DMS114 treated with DMSO at 0.1 percent for 48 hours (cell line): ENCODE results near the gene RPL10A.

Experiments used
- DNase-seq: peaks from one replicate; lab custom pipeline; 2025; ENCODE audit not compliant: unreplicated experiment; lab: John Stamatoyannopoulos, UW

The RPL10A gene

DNA sequence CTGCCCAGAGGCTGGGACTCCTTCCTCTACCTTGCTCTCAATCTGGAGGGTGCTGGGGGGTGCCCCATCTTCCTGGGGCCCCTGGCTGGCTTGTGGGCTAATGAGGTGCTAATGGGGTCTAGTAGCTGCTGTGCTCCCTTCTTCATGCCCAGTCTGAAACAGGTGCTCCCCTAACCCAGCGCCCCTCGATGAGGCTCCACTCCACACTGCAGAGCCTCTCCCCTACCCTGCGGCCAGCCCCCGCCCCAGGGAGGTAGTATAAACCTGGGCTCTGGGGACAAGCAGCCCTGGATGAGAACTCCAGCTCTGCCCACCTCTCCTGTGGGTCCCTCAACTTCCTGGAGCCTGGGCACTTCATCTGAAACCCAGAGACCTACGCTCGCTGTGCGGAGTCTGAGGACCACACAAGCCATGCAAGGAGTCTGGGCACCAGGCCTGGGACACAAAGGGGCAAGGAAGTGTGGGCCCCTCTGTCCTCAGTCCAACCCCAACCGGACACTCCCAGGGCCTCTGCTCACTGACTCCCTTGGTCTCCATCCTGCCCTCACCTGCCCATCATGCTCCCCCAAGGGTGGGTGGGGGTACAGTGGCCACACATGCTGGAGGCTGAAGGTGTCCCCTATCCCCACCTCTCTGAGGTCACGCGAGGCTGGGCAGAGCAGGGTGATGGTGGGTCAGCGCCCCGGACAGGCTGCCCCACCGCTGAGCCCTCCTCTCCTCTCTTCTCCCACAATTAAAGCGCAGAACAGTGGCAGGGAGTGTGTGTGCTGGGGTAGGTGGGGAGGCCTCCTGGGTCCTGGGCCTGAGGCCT lies 6.1 kb downstream of the RPL10A start:
- no peak for DNase-seq

DNA sequence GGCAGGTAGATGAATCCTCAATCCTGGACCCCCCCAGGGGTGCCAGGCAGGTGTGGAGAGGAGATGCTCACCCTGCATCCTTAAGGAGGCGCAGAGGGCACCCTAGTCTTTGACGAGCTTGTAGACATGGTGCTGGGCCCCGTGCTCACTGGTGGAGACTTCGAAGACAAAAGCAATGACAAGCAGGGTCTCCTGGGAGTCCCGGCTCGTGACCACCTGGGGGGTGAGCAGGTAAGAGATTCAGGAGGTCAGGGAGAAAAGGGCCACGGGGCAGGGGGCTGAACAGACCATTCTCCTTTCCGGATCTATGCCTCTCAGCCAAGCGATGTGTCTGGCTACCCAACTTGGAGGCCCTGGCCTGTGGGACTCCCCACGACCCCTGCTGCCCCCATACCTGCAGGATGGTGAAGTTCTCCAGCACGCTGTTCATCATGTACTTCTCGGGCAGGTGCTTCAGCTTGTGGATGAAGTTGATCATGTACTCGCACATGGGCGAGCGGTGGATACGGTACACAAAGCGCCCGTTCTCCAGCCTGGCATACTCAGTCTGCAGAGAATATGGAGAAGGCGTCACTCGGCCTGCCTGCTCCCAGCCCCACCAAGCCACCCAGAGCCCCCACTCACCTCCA lies 6.9 kb downstream of the RPL10A start:
- DNase-seq: no peak

DNA sequence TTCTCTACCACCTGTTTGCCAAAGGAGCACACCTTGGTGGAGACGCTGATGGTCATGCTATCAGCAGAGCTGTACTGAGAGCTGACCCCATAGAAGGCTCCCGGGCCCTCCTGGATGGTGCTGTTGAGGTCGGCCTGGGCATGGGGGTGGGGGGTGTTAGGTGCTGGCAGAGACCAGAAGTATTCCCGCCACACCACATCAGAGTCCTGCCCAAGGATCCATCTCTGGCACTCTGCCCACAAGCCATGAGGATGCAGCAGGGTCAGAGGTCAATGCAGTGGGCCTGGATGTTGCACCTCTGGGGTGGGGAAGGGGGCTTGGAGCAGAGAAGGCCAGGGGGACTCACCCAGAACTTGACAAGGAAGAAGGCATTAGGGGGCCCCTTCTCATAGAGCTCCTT lies 7.4 kb downstream of the RPL10A start:
- DNase-seq: no peak

DNA sequence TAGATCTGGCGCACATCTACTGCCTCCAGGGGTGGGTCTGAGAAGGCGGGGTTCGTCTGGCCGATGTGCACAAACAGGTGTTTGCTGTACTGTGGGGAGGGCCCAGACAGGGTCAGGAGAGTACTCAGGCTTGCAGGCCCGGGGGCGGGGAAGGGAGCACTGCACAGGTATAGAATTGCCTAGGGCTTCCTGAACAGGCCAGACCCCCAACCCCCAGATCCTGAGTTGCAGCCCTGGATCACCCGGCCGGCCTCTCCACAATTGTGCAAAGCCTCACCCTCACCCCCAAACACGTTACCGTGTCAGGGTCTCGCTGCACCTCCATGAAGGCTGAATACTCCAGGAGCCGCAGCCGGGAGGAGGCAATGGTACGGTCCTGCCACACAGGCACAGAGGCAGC lies 7.8 kb downstream of the RPL10A start:
- DNase-seq: no peak

DNA sequence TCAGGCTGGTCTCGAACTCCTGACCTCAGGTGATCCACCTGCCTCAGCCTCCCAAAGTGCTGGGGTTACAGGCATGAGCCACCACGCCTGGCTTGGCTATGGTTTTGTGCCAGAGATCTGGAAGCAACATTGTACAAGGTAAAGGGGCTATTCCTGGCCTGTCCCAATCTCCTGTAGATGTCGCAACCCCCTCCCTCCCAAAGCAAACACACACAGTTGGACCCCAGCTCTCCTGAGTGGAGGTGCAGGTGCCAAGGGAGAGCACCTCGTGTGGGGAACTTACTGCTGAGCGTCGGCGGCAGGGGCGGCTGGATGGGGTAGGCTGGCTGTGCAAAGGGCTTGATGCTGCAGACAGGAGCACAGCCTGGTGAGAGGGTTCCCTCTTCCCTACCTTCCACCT lies 8.8 kb downstream of the RPL10A start:
- DNase-seq: no peak

DNA sequence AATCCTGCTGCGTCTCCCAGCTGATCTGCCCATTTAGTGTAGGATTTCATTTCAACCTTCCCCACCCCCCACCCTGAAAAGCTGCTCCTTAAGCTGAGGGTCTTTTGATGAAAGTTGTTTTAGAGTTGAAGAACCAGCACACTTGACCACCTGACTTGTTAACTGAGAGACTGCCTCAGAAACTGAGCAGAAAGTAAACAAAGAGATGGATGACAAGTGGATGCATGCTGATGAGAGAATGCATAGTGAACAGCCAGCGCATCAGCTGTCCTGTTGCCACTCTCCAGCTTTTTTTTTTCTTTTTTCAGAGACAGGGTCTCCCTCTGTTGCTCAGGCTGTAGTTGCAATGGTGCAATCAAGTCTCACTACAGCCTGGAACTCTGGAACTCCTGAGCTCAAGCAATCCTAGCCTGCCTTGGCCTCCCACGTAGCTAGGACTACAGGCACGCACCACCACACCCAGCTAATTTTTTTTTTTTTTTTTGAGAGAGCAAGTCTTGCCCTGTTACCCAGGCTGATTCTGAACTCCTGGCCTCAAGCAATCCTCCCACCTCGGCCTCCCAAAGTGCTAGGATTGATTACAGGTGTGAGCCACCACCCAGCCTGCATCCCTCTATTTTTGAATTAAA lies 9.5 kb downstream of the RPL10A start:
- no peak for DNase-seq

DNA sequence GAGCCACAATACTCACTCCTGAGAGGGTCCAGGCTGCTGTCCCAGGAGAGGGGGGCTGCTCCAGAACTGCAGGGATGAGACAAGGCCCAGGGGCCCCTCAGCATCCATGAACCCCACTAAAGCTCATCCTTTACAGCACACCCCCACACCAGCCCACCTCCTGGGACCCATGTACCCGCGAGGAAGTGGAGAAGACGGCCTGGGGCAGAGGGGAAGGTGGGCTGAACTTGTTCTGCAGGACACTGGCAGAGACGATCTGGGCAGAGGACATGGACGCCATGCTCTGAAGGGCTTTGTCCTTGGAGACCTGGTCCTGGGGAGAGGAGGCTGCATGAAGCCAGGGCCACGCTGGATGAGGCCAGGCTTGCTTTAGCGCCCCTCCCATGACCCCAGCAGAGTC lies 10.1 kb downstream of the RPL10A start:
- DNase-seq: no peak

DNA sequence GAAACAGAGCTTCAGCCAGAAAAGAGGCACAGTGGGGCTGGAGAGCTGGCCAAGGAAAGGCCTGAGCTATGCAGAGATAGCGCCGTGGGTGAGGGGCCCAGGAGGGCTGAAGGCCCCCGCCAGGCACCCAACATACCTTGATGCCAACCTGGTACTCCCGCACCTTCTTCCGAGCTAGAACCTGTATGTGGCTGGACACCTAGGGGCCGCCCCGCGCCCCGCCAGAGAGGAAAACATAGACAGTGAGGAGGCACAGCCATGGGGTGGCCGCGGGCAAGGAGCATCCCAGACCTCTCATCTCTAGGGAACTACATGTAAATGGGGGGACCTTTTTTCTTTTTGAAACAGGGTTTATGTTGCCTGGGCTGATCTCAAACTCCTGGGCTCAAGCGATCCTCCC lies 12.0 kb downstream of the RPL10A start:
- DNase-seq: no peak

DNA sequence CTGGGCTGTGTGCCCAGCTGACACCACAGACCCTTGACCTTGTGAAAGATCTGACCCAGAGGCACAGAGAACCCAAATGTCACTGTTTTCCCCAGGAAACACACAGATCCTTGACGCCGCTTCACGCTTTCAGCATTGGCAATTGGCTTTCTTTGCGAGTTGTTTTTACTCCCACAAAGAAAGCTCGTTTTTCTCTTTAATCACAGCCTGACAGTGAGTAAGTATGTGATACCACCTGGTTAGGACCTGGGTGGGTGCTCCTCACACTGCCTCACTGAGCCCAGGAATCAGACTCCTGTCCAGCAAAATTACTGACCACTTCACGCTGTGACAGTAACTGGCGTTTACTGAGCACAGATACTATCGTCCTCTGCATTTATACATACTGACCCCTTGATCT lies 13.0 kb downstream of the RPL10A start:
- DNase-seq: no peak

DNA sequence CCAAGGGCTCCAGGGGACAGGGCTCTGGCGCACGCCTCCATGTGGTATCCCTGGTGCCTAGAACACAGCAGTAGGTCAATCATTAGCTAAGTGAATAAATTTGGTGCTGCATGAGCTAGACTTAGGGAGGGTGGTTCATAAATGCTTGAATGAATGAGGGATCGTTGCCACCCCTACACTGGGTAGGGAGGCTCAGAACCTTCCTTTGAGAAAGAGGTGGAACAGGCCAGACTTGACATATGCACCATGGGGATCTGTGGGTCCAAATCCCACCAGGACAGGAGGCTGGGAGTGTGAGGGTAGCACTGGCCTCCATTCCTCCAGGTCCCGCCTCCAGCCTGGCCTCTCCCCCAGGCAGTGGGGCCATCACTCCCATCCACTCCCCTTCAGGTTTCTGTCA lies 14.9 kb downstream of the RPL10A start:
- DNase-seq: no peak

DNA sequence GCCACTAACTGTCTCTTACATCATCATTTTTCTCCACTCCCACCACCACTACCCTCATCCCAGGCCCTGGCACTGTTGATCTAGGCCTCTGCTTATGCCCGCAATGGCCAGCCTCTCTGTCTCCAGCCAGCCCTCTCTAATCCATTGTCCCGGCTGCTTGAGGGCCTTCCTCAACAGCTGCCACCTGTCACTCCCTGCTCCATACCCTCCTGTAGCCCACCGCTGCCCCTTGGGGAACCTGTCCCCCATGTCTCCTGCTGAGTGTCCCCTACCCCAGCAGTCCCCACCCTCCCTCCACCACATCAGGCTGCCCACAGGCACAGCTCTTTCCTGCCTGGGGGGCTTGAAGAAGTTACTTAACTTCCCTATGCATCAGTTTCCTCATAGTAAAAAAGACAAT lies 15.3 kb downstream of the RPL10A start:
- no peak for DNase-seq

DNA sequence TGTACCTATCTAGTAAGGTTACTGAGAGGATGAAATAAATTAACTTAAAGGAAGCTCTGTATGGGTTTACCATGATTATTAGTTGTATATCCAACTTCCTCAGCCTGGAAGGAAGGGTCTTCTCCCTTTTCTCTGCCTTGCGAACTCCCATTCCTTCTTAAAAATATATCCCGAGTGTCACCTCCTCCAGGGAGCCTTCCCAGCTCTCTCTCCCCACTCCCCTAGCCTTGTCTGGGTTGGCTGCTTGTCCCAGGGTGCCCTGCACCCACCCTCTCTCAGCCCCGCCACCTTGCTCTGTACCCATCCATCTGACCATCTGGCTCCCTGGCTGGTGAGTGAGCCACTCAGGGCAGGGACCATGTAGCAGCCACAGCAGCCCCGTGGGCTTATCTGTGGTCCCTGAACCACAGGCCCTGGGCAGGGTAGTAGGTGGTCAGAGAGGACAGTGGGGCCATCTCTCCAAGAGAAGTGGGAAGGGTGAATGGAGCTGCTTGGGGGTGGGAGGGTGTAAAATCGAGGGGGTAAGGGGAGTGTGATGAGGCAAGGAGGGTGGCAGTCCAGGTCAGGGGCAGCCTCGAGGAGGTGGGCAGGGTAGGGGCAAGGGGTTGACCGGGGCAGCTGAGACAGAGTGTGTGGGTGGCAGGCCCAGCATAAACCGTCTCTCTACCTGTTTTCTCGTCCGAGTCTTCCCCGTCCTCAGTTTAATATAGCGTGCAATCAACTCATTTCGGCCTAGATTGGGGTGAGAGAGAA lies 15.9 kb downstream of the RPL10A start:
- no peak for DNase-seq

DNA sequence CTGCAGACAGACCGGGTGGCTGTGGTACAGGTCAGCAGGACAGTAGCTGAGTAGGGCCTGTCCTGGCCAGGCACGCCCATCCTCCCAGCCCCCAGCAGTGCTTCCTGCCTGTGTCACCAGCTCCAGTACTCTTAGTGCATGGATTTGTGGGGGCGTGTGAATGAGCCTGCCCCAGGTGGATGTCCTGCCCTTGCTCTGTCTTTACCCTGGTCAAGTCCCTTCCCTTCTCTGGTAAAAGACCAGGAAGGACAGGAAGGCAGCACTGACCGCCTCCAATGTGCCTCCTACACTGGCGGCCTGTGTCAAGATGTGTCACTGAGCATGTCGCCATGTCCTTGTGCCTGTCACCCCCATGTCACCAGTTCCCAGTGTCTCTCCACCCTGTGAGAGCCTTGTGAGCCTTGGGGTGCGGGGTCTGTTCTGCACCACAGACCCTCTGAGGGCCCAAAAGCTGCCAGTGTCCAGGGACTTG lies 16.8 kb downstream of the RPL10A start:
- DNase-seq: no peak

DNA sequence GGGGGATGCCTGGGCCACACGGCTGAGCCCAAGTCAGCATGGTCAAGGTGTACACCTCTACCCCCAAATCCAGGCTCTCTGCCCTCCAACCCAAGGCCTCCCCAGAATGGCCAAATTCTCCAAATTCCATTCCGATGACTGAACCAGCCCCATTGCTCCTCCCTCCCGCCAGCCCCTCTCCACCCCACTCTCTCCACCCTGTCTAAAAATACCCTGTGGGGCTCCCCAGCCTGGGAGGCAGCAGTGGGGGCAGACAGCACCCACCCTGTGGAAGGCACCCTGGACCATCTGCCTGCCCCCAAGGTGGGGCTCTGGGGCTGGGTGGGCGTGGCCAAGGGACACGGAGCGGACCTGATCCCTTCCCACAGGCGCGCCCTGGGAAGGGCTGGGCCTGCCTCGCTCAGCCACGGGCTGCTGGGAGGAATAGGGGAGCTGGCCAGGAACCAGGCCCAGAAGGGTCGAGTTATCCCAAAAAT lies 17.2 kb downstream of the RPL10A start:
- DNase-seq: no peak

DNA sequence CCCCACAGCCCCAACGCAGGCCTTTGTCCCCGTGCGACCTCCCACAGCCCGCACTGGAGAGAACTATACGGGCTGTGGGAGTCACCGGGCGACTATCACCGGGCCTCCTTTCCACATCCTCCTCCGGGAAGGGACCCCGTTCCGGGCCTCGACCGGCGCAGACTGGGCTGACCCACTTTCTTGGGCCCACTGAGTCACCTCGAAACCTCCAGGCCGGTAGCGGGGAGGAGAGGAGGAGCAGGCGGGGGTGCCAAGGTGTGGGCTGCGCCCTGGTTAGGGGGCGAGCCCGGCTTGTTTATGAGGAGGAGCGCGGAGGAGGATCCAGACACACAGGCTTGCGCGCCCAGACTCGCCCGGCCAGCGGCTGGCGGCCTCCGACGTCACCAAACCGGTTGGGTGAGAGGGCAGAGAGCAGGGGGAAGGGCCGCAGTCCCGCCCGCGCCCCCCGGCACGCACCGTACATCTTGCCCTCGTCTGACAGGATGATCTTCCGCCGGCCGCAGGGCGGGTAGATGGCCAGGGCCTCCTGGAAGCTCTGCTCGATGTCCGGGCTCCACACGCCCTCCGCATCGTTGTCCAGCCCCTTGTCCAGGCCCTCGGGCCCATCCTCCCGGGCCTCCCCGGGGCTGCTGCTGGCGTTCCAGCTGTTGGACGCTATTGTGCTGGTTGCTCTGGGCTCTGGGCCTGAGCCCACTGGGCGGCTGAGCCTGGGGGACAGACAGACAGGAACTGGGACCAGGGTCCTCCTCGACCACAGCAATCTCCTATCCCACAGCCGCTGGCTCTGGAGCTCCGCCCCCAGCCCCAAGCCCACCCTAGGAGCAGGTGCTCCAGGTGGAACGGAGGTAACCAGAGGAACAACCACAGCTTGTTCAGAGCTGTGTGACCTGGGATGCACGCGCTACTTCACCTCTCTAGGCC lies 18.1 kb downstream of the RPL10A start:
- no peak for DNase-seq

DNA sequence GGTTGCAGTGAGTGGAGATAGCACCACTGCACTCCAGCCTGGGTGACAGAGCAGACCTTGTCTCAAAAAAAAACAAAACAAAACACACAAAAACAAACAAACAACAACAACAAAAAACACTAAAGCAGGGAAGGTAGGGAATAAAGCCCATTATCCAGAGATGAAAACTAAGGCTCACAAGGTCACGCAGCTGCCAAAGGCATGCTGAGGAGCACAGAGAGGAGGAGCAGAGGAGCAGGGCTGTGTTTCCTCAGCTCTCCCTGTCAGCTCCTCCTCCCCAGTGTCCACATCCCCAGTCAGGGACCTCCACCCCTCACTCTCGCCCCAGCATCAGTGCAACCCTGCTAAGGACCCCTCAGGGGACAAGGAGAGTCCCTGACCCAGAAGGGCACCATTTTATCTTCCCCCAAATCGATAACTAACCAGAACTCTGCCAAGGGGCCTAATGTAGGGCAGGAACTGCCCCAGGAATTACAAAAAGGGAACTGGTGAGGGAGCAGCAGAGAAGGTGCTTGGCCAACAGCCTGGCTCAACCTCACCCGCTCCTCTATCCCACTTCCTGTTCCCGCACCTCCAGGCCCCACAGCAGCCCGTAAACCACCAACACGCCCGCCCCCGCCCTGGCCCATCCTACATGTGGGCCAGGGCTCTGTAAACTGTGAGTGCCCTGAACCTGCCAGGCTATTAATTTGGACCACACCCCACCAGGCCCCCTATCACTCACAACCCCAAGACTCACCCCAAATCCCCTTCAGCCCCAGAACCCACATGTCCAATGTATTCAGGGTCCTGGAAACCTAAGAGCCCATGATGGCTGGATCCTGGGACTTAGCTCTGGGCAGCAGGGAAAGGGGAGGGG lies 19.7 kb downstream of the RPL10A start:
- no peak for DNase-seq

DNA sequence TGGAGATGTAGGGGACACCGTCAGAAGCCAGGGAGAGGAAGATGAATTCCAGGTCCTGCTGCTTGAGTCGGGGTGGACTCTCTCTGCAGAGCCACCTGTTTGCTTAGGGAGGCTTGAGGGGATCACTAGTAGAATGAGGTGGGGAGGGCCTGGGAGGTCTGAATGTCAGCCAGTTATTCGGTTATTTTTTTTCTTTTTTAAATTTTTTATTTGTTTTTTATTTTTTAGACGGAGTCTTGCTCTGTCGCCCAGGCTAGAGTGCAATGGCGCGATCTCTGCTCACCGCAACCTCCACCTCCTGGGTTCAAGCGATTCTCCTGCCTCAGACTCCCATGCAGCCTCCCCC lies 20.3 kb downstream of the RPL10A start:
- no peak for DNase-seq

DNA sequence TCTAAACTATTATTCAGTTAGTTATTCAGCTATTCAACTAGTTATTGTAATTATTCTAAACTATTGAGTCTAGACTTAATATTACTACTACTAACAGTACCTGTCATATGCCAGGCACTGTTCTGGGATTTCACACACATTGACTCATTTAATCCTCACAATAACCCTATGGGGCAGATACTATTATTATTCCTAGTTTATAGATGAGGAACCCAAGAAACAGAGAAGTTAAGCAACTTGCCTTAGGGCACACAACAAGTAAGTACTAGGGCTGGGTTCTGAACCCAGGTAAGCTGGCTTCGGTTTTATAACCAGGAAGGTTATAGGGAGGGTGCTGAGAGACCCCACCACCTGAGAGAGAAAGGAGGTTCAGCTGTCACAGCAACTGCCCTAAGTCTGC lies 20.9 kb downstream of the RPL10A start:
- no peak for DNase-seq

DNA sequence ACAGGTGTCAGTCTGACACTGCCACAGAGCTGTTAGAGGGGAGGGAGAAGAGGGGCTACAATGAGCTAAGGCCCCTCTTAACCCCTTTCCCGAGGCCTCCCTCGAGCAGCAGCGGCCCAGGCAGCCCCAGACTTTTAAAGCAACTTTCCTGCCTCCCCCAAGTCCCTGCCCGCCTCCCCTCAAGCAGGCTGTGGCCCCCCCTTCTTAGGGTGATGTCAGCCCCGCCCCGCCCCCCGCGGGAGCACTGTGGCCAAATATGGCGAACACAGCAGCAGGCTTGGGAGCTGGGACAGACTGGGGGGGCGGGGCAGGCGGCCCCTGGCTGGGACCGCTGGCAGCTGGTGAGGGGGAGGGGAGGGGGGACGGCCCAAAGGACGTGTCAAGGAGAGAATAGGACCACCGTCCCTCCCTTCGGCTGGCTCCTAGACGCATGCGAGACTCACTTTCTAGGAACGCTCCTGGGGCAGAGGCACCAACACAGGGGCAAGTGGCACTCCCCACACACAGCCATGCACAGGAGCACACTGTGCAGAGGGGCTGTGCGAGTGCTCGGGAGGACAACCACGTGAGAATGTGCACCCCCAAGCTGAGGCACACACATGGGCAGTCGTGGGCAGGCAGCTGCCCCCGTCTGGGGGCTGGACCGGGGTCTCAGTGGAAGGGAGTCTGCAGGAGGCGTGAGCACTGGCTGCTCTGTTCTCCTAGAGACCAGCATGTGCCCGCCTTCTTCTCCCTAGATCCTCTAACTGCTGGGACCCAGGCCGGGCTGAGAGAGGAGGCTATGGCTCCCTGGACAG lies 22.0 kb downstream of the RPL10A start:
- DNase-seq: no peak
